ENCODE results near the gene PPP2R1B. TPM values are rescaled to one million over a fixed set of nuclear protein-coding genes. Genes with fewer than 3 reads are reported as not detected.

PPP2R1B gene
- total RNA-seq, 1 experiment from 2014 or later: 72.2 TPM

DNA sequence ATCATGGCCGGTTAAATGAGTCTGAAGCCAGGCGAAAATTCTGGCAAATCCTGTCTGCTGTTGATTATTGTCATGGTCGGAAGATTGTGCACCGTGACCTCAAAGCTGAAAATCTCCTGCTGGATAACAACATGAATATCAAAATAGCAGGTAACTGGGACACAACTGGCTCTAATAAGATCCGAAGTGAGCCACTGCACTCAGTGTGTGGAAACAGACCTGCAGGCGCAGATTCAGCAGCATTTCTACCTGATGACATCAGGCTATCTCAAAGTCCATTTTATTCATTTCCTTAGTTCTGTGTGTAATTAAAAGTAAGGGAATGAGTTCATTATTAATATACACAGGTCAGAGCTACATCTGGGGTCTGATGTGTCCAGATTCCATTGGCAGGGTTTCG lies 78.2 kb downstream of the PPP2R1B start:
- Histone ChIP-seq H3K27me3 (replicated peaks; ENCODE audit: insufficient read depth, low read depth, low read length, poor library complexity) (no peaks in the 10 kb centered on the region), H3K36me3 (ENCODE audit: insufficient read depth, low read length, poor library complexity, severe bottlenecking) (peaks cover 7% of the 10 kb centered on the region), H3K9me3 (ENCODE audit: low read depth, low read length, poor library complexity, severe bottlenecking) (no peaks in the 10 kb centered on the region), H3K4me3 (ENCODE audit: low read depth, low read length, poor library complexity, severe bottlenecking) (no peak overlapping the region), H3K4me1 (ENCODE audit: insufficient read depth, low read length, poor library complexity, severe bottlenecking) (no peaks in the 10 kb centered on the region), H3K27ac (ENCODE audit: low read depth, low read length, poor library complexity, severe bottlenecking) (no peak overlapping the region)
- no peak for TF ChIP-seq EZH2 (IDR thresholded peaks at IDR 0.05; ENCODE audit: borderline replicate concordance, low read depth, low read length, poor library complexity, severe bottlenecking)
- TF ChIP-seq, protein P1, sequence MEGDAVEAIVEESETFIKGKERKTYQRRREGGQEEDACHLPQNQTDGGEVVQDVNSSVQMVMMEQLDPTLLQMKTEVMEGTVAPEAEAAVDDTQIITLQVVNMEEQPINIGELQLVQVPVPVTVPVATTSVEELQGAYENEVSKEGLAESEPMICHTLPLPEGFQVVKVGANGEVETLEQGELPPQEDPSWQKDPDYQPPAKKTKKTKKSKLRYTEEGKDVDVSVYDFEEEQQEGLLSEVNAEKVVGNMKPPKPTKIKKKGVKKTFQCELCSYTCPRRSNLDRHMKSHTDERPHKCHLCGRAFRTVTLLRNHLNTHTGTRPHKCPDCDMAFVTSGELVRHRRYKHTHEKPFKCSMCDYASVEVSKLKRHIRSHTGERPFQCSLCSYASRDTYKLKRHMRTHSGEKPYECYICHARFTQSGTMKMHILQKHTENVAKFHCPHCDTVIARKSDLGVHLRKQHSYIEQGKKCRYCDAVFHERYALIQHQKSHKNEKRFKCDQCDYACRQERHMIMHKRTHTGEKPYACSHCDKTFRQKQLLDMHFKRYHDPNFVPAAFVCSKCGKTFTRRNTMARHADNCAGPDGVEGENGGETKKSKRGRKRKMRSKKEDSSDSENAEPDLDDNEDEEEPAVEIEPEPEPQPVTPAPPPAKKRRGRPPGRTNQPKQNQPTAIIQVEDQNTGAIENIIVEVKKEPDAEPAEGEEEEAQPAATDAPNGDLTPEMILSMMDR (conservative IDR thresholded peaks at IDR 0.05; ENCODE audit: low read depth, low read length): no peak
- ChIA-PET CTCF (no interaction called here), POLR2A (ENCODE audit: low non-redundant PET) (no interaction called here)
- intact Hi-C loops (cut with micrococcal nuclease; ENCODE audit: unreplicated experiment): no loop called here
- no peak for DNase-seq (ENCODE audit: low spot score)
- BruUV-seq (replicated peaks): no TSS peak

DNA sequence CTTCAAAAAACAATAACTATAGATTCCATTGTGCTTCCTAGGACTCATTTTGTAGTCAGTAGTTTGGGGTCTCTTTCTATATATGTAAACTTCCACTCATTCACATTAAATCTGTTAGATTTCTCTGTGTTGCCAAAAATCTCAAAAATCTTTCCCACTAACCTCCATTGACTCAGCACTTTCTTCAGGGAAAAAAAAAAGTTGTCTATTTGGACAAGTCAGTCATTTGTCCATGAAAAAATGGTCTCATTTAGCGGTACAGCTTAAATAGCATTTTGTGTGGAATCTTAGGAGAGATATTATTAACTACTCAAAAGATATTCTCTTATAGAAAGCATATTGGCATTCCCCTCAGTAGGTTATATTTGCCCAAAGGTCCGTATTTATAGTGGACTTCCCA lies 81.9 kb downstream of the PPP2R1B start:
- BruUV-seq (replicated peaks): no TSS peak
- peaks cover 7% of the 10 kb centered on the region for H3K36me3 ChIP-seq (ENCODE audit: insufficient read depth, low read length, poor library complexity, severe bottlenecking)
- no peaks in the 10 kb centered on the region for H3K4me1 ChIP-seq (ENCODE audit: insufficient read depth, low read length, poor library complexity, severe bottlenecking)
- no peak overlapping the region for H3K4me3 ChIP-seq (ENCODE audit: low read depth, low read length, poor library complexity, severe bottlenecking)
- POLR2A ChIA-PET (ENCODE audit: low non-redundant PET): no interaction called here
- no peaks in the 10 kb centered on the region for H3K9me3 ChIP-seq (ENCODE audit: low read depth, low read length, poor library complexity, severe bottlenecking)
- H3K27me3 ChIP-seq (replicated peaks; ENCODE audit: insufficient read depth, low read depth, low read length, poor library complexity): no peaks in the 10 kb centered on the region
- TF ChIP-seq EZH2 (IDR thresholded peaks at IDR 0.05; ENCODE audit: borderline replicate concordance, low read depth, low read length, poor library complexity, severe bottlenecking): no peak
- TF ChIP-seq, protein P1 (conservative IDR thresholded peaks at IDR 0.05; ENCODE audit: low read depth, low read length): no peak
- CTCF ChIA-PET: no interaction called here
- intact Hi-C loops (cut with micrococcal nuclease; ENCODE audit: unreplicated experiment): no loop called here
- H3K27ac ChIP-seq (ENCODE audit: low read depth, low read length, poor library complexity, severe bottlenecking): no peak overlapping the region
- no peak for DNase-seq (ENCODE audit: low spot score)

DNA sequence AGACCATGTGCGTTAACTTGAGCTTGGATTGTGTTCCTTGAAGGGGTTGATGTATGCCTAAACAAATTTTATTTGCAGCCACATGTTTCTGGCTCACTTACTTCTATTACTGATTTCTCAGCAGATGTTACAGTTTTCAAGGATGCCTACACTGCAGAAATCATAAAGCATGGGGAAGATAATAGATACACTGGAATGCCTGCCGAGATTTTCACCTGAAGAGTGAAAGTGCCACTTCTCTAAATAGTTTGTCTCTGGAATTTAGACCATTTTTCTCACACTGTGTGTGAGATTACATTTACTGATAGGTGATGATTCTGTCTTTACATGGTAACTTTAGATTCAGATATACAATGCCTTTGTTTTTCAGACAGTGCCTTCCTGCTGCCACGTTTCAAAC lies 82.4 kb downstream of the PPP2R1B start:
- peaks cover 7% of the 10 kb centered on the region for H3K36me3 ChIP-seq (ENCODE audit: insufficient read depth, low read length, poor library complexity, severe bottlenecking)
- CTCF ChIA-PET: no interaction called here
- TF ChIP-seq, protein P1 (conservative IDR thresholded peaks at IDR 0.05; ENCODE audit: low read depth, low read length): no peak
- no peak for TF ChIP-seq EZH2 (IDR thresholded peaks at IDR 0.05; ENCODE audit: borderline replicate concordance, low read depth, low read length, poor library complexity, severe bottlenecking)
- no peaks in the 10 kb centered on the region for H3K4me1 ChIP-seq (ENCODE audit: insufficient read depth, low read length, poor library complexity, severe bottlenecking)
- H3K9me3 ChIP-seq (ENCODE audit: low read depth, low read length, poor library complexity, severe bottlenecking): no peaks in the 10 kb centered on the region
- BruUV-seq (replicated peaks): no TSS peak
- intact Hi-C loops (cut with micrococcal nuclease; ENCODE audit: unreplicated experiment): no loop called here
- H3K27ac ChIP-seq (ENCODE audit: low read depth, low read length, poor library complexity, severe bottlenecking): no peak overlapping the region
- no peaks in the 10 kb centered on the region for H3K27me3 ChIP-seq (replicated peaks; ENCODE audit: insufficient read depth, low read depth, low read length, poor library complexity)
- no peak overlapping the region for H3K4me3 ChIP-seq (ENCODE audit: low read depth, low read length, poor library complexity, severe bottlenecking)
- POLR2A ChIA-PET (ENCODE audit: low non-redundant PET): no interaction called here
- no peak for DNase-seq (ENCODE audit: low spot score)

All from A673 (cell line).